Cardiac septum (tissue), 1 donor: Measurements from ENCODE around the gene TACC2. TPM values are rescaled to one million over a fixed set of nuclear protein-coding genes. Genes with fewer than 3 reads are reported as not detected.
A peak's percentile ranks its signal among the peaks of the same experiment; 100 is the strongest.
"Not testable (repeated sequence)": the region's sequence is repeated elsewhere in the genome, so short reads cannot be mapped to it uniquely, and the experiment has no call there.

Experiments used
- DNase-seq: peaks from one replicate; pipeline ENCODE4 v3.0.0-alpha.2; 2020; ENCODE audit warnings: low spot score
- intact Hi-C: fragments of 100-400 bp; cut with DNase I; formaldehyde crosslinking; loops from one replicate; pipeline ENCODE4 v1.14.0; 2022
- total RNA-seq: library from RNA; stranded (reverse); fragmentation: NEBNext Ultra II Directional; extraction: Animal tissue kit (Norgen Biotek cat#: 25700); gene quantifications from one replicate; pipeline ENCODE4 v1.2.1, GENCODE V29; 2021
- donor health status: DM: no; HTN: no; CAD: no.

Gene TACC2
- total RNA-seq, 1 donor from 2014 or later, result 282 TPM

- intact Hi-C loops, result no loop called here
- no peak for DNase-seq
Observed at GRCh38 chr10:122018951-122019413, 30.0 kb downstream of the TACC2 start.

GRCh38 chr10:122019414-122019975, 30.5 kb downstream of the TACC2 start:
- intact Hi-C loops, result no loop called here
- no peak for DNase-seq

- intact Hi-C loops, result no loop called here
- DNase-seq, result no peak
Observed at GRCh38 chr10:122020226-122020625, 31.3 kb downstream of the TACC2 start.

- intact Hi-C loops, result no loop called here
- no peak for DNase-seq
Observed at GRCh38 chr10:122021379-122021778, 32.4 kb downstream of the TACC2 start.

- no peak for DNase-seq
- intact Hi-C loops, result no loop called here
Observed at GRCh38 chr10:122021828-122022227, 32.9 kb downstream of the TACC2 start.

GRCh38 chr10:122022276-122022675, 33.3 kb downstream of the TACC2 start:
- DNase-seq, result no peak
- intact Hi-C loops, result no loop called here

- intact Hi-C loops, DNase-seq: not testable (repeated sequence)
Observed at GRCh38 chr10:122023257-122023656, 34.3 kb downstream of the TACC2 start.

GRCh38 chr10:122029499-122030199, 40.7 kb downstream of the TACC2 start:
- intact Hi-C loops, result loop anchor here (5.0 kb wide), 1 partner anchor 32 kb away; no protein-coding TSS in a partner anchor
- DNase-seq, result no peak

GRCh38 chr10:122030200-122030552, 41.2 kb downstream of the TACC2 start:
- intact Hi-C loops, result loop anchor here (5.0 kb wide), 1 partner anchor 33 kb away; no protein-coding TSS in a partner anchor

GRCh38 chr10:122033224-122033926, 44.4 kb downstream of the TACC2 start:
- intact Hi-C loops, result loop anchor here (5.0 kb wide), 1 partner anchor 36 kb away; no protein-coding TSS in a partner anchor

More at GRCh38 chr10:122030200-122030552, 41.2 kb downstream of the TACC2 start:
- no peak for DNase-seq

GRCh38 chr10:122034149-122034756, 45.3 kb downstream of the TACC2 start:
- no peak for DNase-seq
- intact Hi-C loops, result loop anchor here (5.0 kb wide), 1 partner anchor 37 kb away; no protein-coding TSS in a partner anchor

More at GRCh38 chr10:122033224-122033926, 44.4 kb downstream of the TACC2 start:
- DNase-seq, result no peak

GRCh38 chr10:122040786-122041185, 51.8 kb downstream of the TACC2 start:
- intact Hi-C loops, result no loop called here
- DNase-seq, result peak; percentile 9

GRCh38 chr10:122042836-122043235, 53.9 kb downstream of the TACC2 start:
- intact Hi-C loops, result no loop called here
- no peak for DNase-seq

- intact Hi-C loops, result no loop called here
- peak; percentile 70 for DNase-seq
Observed at GRCh38 chr10:122044045-122044661, 55.2 kb downstream of the TACC2 start.

GRCh38 chr10:122044713-122045112, 55.8 kb downstream of the TACC2 start:
- DNase-seq, result no peak
- intact Hi-C loops, result loop anchor here (5.0 kb wide), 1 partner anchor 72 kb away; no protein-coding TSS in a partner anchor

GRCh38 chr10:122045212-122045611, 56.2 kb downstream of the TACC2 start:
- DNase-seq, result no peak
- intact Hi-C loops, result loop anchor here (5.0 kb wide), 1 partner anchor 73 kb away; no protein-coding TSS in a partner anchor

- no peak for DNase-seq
- intact Hi-C loops, result loop anchor here (5.0 kb wide), 1 partner anchor 75 kb away; no protein-coding TSS in a partner anchor
Observed at GRCh38 chr10:122047560-122047959, 58.6 kb downstream of the TACC2 start.

GRCh38 chr10:122049076-122049475, 60.1 kb downstream of the TACC2 start:
- intact Hi-C loops, result loop anchor here (5.0 kb wide), 1 partner anchor 77 kb away; no protein-coding TSS in a partner anchor
- DNase-seq, result no peak

GRCh38 chr10:122050311-122050710, 61.3 kb downstream of the TACC2 start:
- intact Hi-C loops, result loop anchor here (5.0 to 10.0 kb wide), 2 partner anchors 123 to 214 kb away; partner anchors contain the start of gene ATE1
- DNase-seq, result no peak
